Suprapubic skin (tissue), 4 donors: ENCODE results near the gene IPO13. TPM values are rescaled to one million over a fixed set of nuclear protein-coding genes. Genes with fewer than 3 reads are reported as not detected.

Experiments
- DNase-seq, 2 donors: peaks; one replicate each; pipeline ENCODE4 v3.0.0-alpha.2; 2019; ENCODE audit warnings: low spot score in 2 of 2
- H3K27ac ChIP-seq: fragments of 200-600 bp; sonication (generic); one replicate; pipeline ENCODE4 v1.5.1; 2019
- H3K27me3 ChIP-seq: fragments of 200-600 bp; sonication (generic); one replicate; pipeline ENCODE4 v1.5.1; 2019
- H3K36me3 ChIP-seq: fragments of 200-600 bp; sonication (generic); one replicate; pipeline ENCODE4 v1.5.1; 2019
- H3K4me1 ChIP-seq: fragments of 200-600 bp; sonication (generic); one replicate; pipeline ENCODE4 v1.5.1; 2019
- H3K4me3 ChIP-seq: fragments of 200-600 bp; sonication (generic); one replicate; pipeline ENCODE4 v1.5.1; 2019; ENCODE audit warnings: mild to moderate bottlenecking
- H3K9me3 ChIP-seq: fragments of 200-600 bp; sonication (generic); one replicate; pipeline ENCODE4 v1.5.1; 2019
- EP300 ChIP-seq: sonication (generic); formaldehyde crosslinking; IDR thresholded peaks from one replicate; pipeline ENCODE4 v1.6.1; 2017; ENCODE audit warnings: antibody characterized with exemption
- POLR2A ChIP-seq, 2 donors: fragments of 450-650 bp; IDR thresholded peaks; one replicate each; pipeline ENCODE4 v1.6.1; 2017; ENCODE audit warnings: antibody characterized with exemption in 2 of 2, mild to moderate bottlenecking in 2 of 2, moderate library complexity in 2 of 2
- POLR2AphosphoS5 ChIP-seq, 3 donors: sonication (generic); formaldehyde crosslinking; IDR thresholded peaks; one replicate each; pipeline ENCODE4 v1.6.1; 2017; ENCODE audit warnings: antibody characterized with exemption in 3 of 3
- WGBS: methylation state at CpG from one replicate; pipeline ENCODE4 v1.1.5; 2018; 5-methylcytosine and 5-hydroxymethylcytosine counted together
- total RNA-seq, 4 donors: library from RNA; depleted of rRNA; stranded (reverse); fragments of >200 nt; gene quantifications; one replicate each; pipeline ENCODE4 v1.1.0, GENCODE V29; 2016
- TF ChIP-seq, protein P1 (sequence below), 2 donors: fragments of 200-600 bp in 1 of 2; fragments of 450-650 bp in 1 of 2; sonication (generic) in 1 of 2; IDR thresholded peaks; one replicate each; pipeline ENCODE4 v1.5.1; 2016 to 2019; ENCODE audit warnings: antibody characterized with exemption in 2 of 2, mild to moderate bottlenecking in 1 of 2, moderate library complexity in 1 of 2

Gene IPO13
- total RNA-seq, 4 donors from 2014 or later: 30.8 to 41.0 (median 34.8) TPM

DNA sequence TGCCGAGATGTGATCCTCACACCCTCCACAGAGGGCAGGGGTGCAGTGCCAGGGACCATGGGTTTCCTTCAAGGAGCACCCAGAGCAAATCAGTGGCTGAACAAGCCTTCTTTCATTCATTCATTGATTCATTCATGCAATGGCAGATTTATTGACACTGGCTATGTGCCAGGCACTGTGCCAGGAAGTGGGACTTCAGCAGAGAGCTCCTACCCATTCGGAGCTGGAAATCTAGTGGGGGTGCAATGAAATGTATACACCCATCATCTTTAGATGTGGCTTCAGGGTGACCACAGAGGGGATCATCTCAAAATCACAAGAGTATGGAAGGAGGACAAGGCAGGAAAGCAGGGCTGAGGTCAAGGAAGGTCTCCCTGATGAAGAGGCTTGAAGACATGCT lies 65.7 kb downstream of the IPO13 start:
- TF ChIP-seq POLR2A (IDR thresholded peaks at IDR 0.05) (no peak), EP300 (no peak), POLR2AphosphoS5 (IDR thresholded peaks at IDR 0.05) (no peak)
- TF ChIP-seq, protein P1, sequence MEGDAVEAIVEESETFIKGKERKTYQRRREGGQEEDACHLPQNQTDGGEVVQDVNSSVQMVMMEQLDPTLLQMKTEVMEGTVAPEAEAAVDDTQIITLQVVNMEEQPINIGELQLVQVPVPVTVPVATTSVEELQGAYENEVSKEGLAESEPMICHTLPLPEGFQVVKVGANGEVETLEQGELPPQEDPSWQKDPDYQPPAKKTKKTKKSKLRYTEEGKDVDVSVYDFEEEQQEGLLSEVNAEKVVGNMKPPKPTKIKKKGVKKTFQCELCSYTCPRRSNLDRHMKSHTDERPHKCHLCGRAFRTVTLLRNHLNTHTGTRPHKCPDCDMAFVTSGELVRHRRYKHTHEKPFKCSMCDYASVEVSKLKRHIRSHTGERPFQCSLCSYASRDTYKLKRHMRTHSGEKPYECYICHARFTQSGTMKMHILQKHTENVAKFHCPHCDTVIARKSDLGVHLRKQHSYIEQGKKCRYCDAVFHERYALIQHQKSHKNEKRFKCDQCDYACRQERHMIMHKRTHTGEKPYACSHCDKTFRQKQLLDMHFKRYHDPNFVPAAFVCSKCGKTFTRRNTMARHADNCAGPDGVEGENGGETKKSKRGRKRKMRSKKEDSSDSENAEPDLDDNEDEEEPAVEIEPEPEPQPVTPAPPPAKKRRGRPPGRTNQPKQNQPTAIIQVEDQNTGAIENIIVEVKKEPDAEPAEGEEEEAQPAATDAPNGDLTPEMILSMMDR (IDR thresholded peaks at IDR 0.05): no peak
- peaks cover 8% of the 10 kb centered on the region for H3K36me3 ChIP-seq
- DNase-seq: no peak
- H3K27me3 ChIP-seq: no peaks in the 10 kb centered on the region
- H3K4me3 ChIP-seq: no peak overlapping the region
- H3K27ac ChIP-seq: no peak overlapping the region
- no peaks in the 10 kb centered on the region for H3K9me3 ChIP-seq
- peaks cover 28% of the 10 kb centered on the region for H3K4me1 ChIP-seq
- WGBS: 60% methylated on average over 2 of the region's 2 CpGs

DNA sequence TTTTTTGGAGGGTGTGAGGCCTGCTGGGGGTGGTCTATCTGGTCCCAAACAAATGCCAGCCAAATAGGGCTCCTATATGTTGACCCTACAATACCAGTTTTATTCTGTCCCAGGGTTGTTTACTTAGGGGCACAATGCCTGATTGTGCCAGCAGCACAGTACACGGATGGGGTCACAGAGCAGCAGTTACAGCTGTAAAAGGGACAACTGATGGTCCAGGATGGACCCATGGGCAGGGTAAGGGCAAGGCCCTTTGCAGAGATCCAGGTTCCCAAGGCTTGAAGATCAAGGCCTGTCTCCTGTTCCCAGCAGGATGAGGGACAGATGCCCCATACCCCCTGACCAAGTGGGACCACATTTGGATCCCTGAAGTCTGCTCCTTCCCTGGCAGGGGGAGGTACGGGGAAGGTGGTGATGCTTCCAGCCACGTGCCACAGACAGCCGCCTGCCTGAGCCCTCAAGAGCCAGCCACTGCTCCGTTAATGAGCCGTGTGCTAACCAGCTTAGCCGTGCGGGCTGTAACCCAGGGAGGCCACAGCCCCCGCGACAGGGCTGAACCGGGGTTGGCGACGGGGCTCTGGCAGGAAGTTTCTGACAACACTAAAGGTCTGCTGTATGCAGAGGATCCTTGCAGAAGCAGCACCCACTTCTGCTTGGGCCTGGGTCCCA lies 66.3 kb downstream of the IPO13 start:
- DNase-seq: no peak
- TF ChIP-seq EP300: no peak
- TF ChIP-seq, protein P1 (IDR thresholded peaks at IDR 0.05): no peak
- no peak for TF ChIP-seq POLR2AphosphoS5 (IDR thresholded peaks at IDR 0.05)
- TF ChIP-seq POLR2A (IDR thresholded peaks at IDR 0.05): no peak

DNA sequence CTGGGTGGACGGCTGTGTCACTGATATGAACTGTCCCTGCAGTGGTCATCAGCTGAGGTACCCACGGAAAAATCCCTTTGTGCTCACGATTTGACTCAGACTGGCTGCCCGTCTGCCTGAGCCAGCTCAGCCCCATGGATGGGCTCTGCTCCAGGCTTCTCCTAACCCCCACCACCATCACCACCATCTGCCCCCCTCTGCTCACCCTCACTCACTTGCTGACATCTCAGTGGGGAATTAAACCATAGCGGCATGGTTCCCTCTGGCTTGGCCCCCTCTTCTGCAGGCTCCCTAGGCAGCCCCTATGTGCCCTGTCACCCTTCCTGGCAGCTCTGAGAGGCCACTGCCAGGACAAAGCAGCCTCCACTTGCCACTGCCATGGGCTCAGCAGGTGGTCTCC lies 67.2 kb downstream of the IPO13 start:
- Histone ChIP-seq H3K27ac (no peak overlapping the region), H3K27me3 (no peaks in the 10 kb centered on the region), H3K4me1 (peaks cover 28% of the 10 kb centered on the region), H3K36me3 (peaks cover 15% of the 10 kb centered on the region), H3K4me3 (no peak overlapping the region), H3K9me3 (no peaks in the 10 kb centered on the region)
- TF ChIP-seq POLR2A (IDR thresholded peaks at IDR 0.05): no peak
- TF ChIP-seq POLR2AphosphoS5 (IDR thresholded peaks at IDR 0.05): no peak
- no peak for TF ChIP-seq EP300
- TF ChIP-seq, protein P1 (IDR thresholded peaks at IDR 0.05): no peak
- WGBS: 67% methylated on average over 5 of the region's 5 CpGs
- no peak for DNase-seq

More for the DNA sequence above, 66.3 kb downstream of the IPO13 start:
- no peaks in the 10 kb centered on the region for H3K9me3 ChIP-seq
- peaks cover 28% of the 10 kb centered on the region for H3K4me1 ChIP-seq
- no peaks in the 10 kb centered on the region for H3K27me3 ChIP-seq
- 69% methylated on average over 1 of the region's 13 CpGs for WGBS
- H3K4me3 ChIP-seq: no peak overlapping the region
- H3K27ac ChIP-seq: no peak overlapping the region
- H3K36me3 ChIP-seq: peaks cover 14% of the 10 kb centered on the region

DNA sequence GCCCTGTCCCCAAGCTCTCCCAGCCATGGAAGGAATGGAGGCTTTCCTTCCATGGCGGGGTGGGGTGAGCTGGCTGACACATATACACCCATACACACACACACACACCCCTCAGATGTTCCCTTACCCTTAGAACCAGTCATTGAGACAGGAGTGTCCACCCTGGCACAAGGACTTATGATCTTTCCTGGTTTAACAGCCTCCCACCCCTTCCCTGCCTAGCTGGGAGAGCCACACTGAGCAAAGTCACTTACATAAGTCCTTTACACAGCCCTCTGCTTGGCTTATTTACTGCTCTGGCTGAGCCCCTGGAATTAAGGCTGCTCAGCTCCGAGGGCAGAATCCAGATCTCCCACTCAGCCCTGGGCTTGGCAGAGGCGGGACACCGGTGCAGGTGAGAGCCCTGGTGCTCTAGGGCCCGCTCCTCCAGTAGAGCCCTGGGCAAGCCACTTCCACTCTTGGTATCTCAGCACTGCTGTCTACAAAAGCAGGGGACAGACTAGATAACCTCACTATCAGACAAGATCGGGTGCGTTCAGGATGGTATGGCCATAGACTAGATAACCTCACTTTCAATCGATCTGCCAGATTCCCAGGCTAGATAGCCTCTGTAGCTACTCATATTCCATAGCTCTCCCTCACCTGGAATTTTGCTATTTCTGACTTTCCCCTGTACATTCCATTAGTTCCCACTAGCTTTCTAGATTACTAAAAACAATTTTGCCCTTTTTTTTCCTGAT lies 67.8 kb downstream of the IPO13 start:
- H3K9me3 ChIP-seq: no peaks in the 10 kb centered on the region
- 77% methylated on average over 8 of the region's 8 CpGs for WGBS
- peaks cover 14% of the 10 kb centered on the region for H3K36me3 ChIP-seq
- no peak overlapping the region for H3K27ac ChIP-seq
- H3K4me1 ChIP-seq: peaks cover 29% of the 10 kb centered on the region
- no peak for TF ChIP-seq POLR2A (IDR thresholded peaks at IDR 0.05)
- no peak for TF ChIP-seq POLR2AphosphoS5 (IDR thresholded peaks at IDR 0.05)
- no peak for TF ChIP-seq EP300
- TF ChIP-seq, protein P1 (IDR thresholded peaks at IDR 0.05): no peak
- H3K27me3 ChIP-seq: no peaks in the 10 kb centered on the region
- no peak overlapping the region for H3K4me3 ChIP-seq
- no peak for DNase-seq

DNA sequence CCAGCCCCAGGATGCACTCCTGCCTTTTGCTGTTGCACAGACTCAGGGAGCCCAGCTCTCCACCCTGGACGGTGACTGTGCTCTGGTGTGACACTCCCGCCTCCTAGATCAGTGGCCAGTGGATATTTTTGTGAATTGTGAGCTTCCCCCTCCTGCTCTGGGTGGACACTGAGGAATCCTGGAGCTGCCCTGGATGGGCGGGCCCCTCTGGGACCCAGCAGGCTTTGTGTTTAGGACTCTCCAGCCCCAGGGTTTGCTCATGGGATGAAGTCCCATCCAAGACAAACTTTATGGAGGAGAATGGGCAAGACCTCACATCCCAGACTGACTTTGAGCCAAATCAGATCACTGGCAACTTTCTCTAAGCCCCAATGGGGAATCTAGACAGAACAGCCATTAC lies 68.5 kb downstream of the IPO13 start:
- H3K4me1 ChIP-seq: peaks cover 35% of the 10 kb centered on the region
- no peak for DNase-seq
- H3K36me3 ChIP-seq: peaks cover 8% of the 10 kb centered on the region
- no peaks in the 10 kb centered on the region for H3K27me3 ChIP-seq
- no peaks in the 10 kb centered on the region for H3K9me3 ChIP-seq
- H3K4me3 ChIP-seq: no peak overlapping the region
- H3K27ac ChIP-seq: no peak overlapping the region
- TF ChIP-seq EP300 (no peak), POLR2AphosphoS5 (IDR thresholded peaks at IDR 0.05) (no peak), POLR2A (IDR thresholded peaks at IDR 0.05) (no peak)
- TF ChIP-seq, protein P1 (IDR thresholded peaks at IDR 0.05): no peak
- WGBS: 55% methylated on average over 3 of the region's 3 CpGs
